ENCODE measurements around the gene UNC13B. TPM values are rescaled to one million over a fixed set of nuclear protein-coding genes. Genes with fewer than 3 reads are reported as not detected.

UNC13B gene
- total RNA-seq, 4 donors from 2014 or later = 19.1 to 46.9 (median 35.1) TPM

DNA sequence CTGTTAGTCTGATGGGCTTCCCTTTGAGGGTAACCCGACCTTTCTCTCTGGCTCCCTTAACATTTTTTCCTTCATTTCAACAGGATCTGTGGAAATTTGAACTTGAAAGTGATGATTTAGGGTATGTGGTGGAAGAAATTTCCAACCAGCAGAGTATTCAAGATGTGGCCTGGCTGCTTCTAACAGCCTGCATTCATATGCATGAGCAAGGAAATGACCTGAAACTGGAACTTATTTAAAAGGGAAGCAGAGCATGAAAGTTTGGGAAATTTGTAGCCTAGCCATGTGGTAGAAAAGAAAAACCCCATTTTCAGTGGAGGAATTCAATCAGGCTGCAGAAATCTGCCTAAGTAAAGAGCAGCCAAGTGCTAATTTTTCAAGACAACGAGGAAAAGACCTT, 41.7 kb downstream of the UNC13B start:
- no peak for DNase-seq
- Histone ChIP-seq H3K9me3 (no peaks in the 10 kb centered on the region), H3K27me3 (no peaks in the 10 kb centered on the region), H3K36me3 (no peaks in the 10 kb centered on the region), H3K4me3 (replicated peaks in 1 of 3) (no peak overlapping the region), H3K27ac (no peak overlapping the region), H3K4me1 (no peaks in the 10 kb centered on the region)
- 89 to 95% methylated on average over 2 of the region's 2 CpGs for WGBS, 2 donors
- TF ChIP-seq, protein P1, sequence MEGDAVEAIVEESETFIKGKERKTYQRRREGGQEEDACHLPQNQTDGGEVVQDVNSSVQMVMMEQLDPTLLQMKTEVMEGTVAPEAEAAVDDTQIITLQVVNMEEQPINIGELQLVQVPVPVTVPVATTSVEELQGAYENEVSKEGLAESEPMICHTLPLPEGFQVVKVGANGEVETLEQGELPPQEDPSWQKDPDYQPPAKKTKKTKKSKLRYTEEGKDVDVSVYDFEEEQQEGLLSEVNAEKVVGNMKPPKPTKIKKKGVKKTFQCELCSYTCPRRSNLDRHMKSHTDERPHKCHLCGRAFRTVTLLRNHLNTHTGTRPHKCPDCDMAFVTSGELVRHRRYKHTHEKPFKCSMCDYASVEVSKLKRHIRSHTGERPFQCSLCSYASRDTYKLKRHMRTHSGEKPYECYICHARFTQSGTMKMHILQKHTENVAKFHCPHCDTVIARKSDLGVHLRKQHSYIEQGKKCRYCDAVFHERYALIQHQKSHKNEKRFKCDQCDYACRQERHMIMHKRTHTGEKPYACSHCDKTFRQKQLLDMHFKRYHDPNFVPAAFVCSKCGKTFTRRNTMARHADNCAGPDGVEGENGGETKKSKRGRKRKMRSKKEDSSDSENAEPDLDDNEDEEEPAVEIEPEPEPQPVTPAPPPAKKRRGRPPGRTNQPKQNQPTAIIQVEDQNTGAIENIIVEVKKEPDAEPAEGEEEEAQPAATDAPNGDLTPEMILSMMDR (IDR thresholded peaks at IDR 0.05) = no peak
- no peak for TF ChIP-seq POLR2A (IDR thresholded peaks at IDR 0.05)
- intact Hi-C loops (cut with DNase I) = no loop called here

DNA sequence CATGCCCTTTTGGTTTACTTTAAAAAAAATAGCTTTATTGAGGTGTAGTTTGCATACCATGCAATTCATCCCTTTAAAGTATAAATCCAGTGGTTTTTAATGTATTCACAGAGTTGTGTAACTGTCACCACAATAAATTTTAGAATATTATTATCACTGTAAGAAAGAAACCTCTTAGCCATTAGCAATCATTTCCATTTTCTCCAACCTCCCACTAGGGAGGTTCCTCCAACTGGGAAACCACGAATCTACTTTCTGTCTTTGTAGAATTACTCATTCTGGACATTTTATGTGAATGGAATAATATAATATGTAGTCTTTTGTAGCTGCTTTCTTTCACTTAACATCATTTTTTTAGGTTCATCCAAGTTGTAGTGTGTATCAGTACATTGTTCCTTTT, 43.5 kb downstream of the UNC13B start:
- H3K27ac ChIP-seq = no peak overlapping the region
- intact Hi-C loops (cut with DNase I) = no loop called here
- WGBS, 2 donors = 85 to 90% methylated on average over 1 of the region's 1 CpG
- no peak overlapping the region for H3K4me3 ChIP-seq (replicated peaks in 1 of 3)
- no peaks in the 10 kb centered on the region for H3K36me3 ChIP-seq
- no peak for DNase-seq
- no peaks in the 10 kb centered on the region for H3K9me3 ChIP-seq
- TF ChIP-seq, protein P1 (IDR thresholded peaks at IDR 0.05) = no peak
- TF ChIP-seq POLR2A (IDR thresholded peaks at IDR 0.05) = no peak
- no peaks in the 10 kb centered on the region for H3K4me1 ChIP-seq
- H3K27me3 ChIP-seq = no peaks in the 10 kb centered on the region

DNA sequence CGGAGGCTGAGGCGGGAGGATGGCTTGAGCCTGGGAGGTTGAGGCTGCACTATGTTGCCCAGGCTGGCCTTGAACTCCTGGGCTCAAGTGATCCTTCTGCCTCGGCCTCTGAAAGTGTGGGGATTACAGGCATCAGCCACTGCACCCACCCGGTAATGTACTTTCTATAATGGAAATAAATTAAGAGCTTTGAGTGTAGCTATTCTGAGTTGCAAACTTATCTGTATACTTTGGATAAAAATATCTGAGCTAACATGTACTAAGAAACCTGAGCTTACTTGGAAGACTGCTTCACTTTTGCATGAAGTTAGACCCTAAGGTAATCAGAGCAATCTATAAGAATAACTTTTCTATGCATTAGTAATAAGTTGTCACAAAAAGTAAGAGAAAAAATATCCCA, 50.0 kb downstream of the UNC13B start:
- H3K4me1 ChIP-seq = no peaks in the 10 kb centered on the region
- no peak overlapping the region for H3K4me3 ChIP-seq (replicated peaks in 1 of 3)
- no peaks in the 10 kb centered on the region for H3K27me3 ChIP-seq
- DNase-seq = no peak
- intact Hi-C loops (cut with DNase I) = no loop called here
- H3K36me3 ChIP-seq = no peaks in the 10 kb centered on the region
- TF ChIP-seq, protein P1 (IDR thresholded peaks at IDR 0.05) = no peak
- TF ChIP-seq POLR2A (IDR thresholded peaks at IDR 0.05) = no peak
- H3K27ac ChIP-seq = no peak overlapping the region
- H3K9me3 ChIP-seq = no peaks in the 10 kb centered on the region
- WGBS, 2 donors = 87 to 94% methylated on average over 4 of the region's 4 CpGs

DNA sequence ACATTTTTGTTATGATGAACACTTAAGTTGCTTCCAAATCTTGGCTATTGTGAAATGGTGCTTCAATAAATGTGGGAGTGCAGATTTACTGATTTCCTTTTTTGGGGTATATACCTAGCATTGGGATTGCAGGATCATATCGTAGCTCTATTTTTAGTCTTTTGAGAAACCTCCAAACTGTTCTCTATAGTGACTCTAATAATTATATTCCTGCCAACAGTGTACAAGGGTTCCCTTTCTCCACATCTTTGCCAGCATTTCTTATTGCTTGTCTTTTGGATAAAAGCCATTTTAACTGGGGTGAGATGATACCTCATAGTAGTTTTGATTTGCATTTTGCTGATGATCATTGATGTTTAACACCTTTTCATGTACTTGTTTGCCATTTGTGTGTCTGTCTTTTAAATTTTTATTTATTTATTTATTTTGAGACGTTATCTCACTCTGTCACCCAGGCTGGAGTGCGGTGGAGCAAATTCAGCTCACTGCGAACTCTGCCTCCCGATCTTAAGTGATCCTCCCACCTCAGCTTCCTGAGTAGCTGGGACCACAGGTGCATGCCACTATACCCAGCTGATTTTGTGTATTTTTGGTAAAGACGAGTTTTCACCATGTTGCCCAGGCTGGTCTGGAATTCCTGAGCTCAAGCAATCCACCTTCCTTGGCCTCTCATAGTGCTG, 59.0 kb downstream of the UNC13B start:
- no peak for DNase-seq
- H3K4me1 ChIP-seq = no peaks in the 10 kb centered on the region
- no peak overlapping the region for H3K27ac ChIP-seq
- H3K4me3 ChIP-seq (replicated peaks in 1 of 3) = no peak overlapping the region
- H3K9me3 ChIP-seq = no peaks in the 10 kb centered on the region
- TF ChIP-seq, protein P1 (IDR thresholded peaks at IDR 0.05) = no peak
- TF ChIP-seq POLR2A (IDR thresholded peaks at IDR 0.05) = no peak
- H3K36me3 ChIP-seq = no peaks in the 10 kb centered on the region
- H3K27me3 ChIP-seq = no peaks in the 10 kb centered on the region
- intact Hi-C loops (cut with DNase I) = no loop called here
- WGBS, 2 donors = 90 to 93% methylated on average over 6 of the region's 6 CpGs

DNA sequence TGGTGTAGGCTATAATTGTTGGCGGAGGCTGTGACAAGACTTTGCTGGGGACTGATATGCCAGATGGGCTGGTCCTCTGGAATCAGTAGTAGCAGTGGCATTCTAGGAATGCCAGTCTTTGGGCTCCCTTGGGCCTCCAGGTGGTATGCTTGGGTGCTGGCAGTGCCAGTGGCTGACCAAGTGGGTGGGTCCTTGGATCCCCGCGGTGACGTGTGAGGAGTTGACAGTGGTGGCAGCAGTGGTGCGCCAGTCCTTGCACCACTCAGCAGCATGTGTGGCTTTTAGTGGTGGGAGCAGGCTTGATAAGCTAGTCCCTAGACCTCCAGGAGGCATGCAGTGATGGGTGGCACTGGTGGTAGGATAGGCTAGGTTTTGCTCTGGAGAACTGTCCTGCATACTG, 63.9 kb downstream of the UNC13B start:
- H3K27ac ChIP-seq = no peak overlapping the region
- 86 to 98% methylated on average over 5 of the region's 5 CpGs for WGBS, 2 donors
- peaks cover 8 to 9% of the 10 kb centered on the region in 2 donors for H3K4me1 ChIP-seq
- no peaks in the 10 kb centered on the region for H3K36me3 ChIP-seq
- no peaks in the 10 kb centered on the region for H3K27me3 ChIP-seq
- TF ChIP-seq, protein P1 (IDR thresholded peaks at IDR 0.05) = no peak
- no peak for TF ChIP-seq POLR2A (IDR thresholded peaks at IDR 0.05)
- intact Hi-C loops (cut with DNase I) = no loop called here
- no peaks in the 10 kb centered on the region for H3K9me3 ChIP-seq
- DNase-seq = no peak
- no peak overlapping the region for H3K4me3 ChIP-seq (replicated peaks in 1 of 3)
